Measurements from ENCODE around the gene CYP3A7.
"Not testable (repeated sequence)": the region's sequence is repeated elsewhere in the genome, so short reads cannot be mapped to it uniquely, and the experiment has no call there.

CYP3A7 gene

DNA sequence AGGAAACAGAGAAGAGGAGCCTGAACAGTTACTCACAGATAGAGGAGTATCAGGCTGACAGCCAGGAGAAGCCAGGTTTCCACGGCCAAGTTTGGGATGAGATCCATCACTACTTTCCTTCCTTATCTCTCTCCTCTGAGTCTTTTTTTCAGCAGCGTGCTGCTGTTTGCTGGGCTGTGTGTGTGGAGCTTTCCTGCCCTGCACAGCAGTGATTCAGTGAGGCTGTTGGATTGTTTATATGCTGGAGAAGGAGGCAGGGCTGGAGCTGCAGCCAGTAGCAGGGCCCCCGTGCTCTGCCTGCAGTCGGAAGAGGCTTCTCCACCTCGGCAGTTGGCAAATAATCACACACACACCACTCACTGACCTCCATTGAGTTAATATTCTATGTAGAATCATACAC lies at the start of gene CYP3A7:
CYP3A7 (minus strand) TSS at position 210 of the 400 bp plus-strand sequence; CDS start at position 107, 103 bp downstream.
- DNase-seq (ENCODE audit: low read depth) = no peak

DNA sequence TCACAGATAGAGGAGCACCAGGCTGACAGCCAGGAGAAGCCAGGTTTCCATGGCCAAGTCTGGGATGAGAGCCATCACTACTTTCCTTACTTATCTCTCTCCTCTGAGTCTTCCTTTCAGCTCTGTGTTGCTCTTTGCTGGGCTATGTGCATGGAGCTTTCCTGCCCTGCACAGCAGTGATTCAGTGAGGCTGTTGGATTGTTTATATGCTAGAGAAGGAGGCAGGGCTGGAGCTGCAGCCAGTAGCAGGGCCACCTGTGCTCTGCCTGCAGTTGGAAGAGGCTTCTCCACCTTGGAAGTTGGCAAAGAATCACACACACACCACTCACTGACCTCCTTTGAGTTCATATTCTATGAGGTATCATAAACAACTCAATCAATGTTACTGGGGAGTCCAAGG lies 49.0 kb upstream of the CYP3A7 start, which contains the start of gene CYP3A4:
CYP3A4 (minus strand) TSS at position 178 of the 400 bp plus-strand sequence; CDS start at position 75, 103 bp downstream.
- DNase-seq (ENCODE audit: low read depth) = no peak

- no peak for DNase-seq (ENCODE audit: low read depth)
Measured at GRCh38 chr7:99782012-99782953, 47.3 kb upstream of the CYP3A7 start.

GRCh38 chr7:99780588-99780987 lies 45.6 kb upstream of the CYP3A7 start:
- DNase-seq (ENCODE audit: low read depth) = no peak

DNA sequence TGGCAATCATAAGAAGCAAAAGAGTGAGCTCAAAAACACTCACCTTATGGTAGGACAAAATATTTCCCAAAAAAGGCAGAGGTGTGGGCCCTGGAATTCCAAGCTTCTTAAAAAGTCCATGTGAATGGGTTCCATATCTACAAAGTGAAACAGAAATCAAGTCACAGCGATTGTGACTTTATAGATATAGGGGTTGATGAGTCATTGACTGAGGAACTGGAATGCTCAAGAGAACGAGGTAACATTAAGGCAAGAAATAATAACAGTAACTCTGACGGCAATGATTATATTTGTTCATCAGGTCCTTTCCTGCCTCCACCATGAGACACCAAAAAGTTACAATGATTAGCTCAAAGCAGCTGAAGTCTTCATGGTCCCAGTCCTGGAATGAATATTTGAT lies 45.0 kb upstream of the CYP3A7 start:
- no peak for DNase-seq (ENCODE audit: low read depth)

DNA sequence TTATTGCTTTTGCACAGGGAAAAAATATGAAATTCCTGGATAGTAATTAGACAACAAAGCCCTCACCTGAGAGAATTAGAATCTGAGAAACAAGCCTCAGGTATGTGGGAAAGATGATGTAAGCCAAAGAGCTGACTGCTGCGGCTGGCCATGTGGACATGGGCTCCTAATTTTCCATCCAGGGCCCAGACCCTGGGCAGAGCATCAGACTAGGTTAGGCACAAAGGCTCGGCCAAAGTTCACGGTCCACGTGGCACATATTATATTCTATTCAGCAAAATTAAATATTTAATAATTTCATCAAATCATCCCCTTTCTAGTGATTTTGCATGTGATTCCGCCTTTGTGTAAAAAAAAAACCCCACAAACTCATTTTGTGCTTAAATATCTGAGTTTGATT lies 43.9 kb upstream of the CYP3A7 start:
- DNase-seq (ENCODE audit: low read depth) = no peak

DNA sequence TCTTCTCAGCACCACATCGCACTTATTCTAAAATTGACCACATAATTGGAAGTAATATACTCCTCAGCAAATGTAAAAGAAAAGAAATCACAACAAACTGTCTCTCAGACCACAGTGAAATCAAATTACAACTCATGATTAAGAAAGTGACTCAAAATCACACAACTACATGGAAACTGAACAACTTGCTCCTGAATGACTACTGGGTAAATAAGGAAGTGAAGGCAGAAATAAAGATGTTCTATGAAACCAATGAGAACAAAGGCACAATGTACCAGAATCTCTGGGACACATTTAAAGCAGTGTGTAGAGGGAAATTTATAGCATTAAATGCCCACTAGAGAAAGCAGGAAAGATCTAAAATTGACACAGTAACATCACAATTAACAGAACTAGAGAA lies 38.4 kb upstream of the CYP3A7 start:
- DNase-seq (ENCODE audit: low read depth) = not testable (repeated sequence)

DNA sequence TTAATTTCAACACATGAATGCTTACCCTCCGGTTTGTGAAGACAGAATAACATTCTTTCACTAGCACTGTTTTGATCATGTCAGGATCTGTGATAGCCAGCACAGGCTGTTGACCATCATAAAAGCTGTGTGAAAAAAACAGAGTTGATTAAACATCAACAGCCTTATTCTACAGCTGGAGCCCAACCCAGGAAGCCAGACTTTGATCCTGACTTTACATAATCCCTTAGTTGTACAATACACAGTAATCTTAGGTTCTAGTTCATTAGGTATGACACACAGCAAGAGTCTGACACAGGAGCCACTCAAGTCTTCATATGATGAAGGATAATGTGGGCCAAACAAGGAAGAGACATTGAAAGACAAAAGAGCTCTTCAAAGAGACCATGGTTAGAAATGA lies 37.6 kb upstream of the CYP3A7 start:
- no peak for DNase-seq (ENCODE audit: low read depth)

- not testable (repeated sequence) for DNase-seq (ENCODE audit: low read depth)
Measured at GRCh38 chr7:99769494-99769893, 34.5 kb upstream of the CYP3A7 start.

DNA sequence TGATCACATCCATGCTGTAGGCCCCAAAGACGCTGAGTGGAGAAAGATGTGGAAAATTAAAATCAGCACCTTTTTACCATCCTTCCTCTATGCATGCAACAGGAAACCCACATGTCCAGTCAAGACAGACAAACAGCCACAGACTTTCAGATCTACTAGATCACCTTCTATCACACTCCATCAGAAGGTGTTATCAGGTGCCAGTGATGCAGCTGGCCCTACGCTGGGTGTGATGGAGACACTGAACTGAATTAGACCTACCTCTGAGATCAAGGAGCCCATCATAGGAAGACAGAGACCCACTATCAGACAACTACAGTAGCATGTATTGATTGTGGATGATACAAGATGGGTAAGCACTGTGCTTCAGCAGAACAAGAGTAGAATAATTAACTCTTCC lies 33.5 kb upstream of the CYP3A7 start:
- DNase-seq (ENCODE audit: low read depth) = no peak

DNA sequence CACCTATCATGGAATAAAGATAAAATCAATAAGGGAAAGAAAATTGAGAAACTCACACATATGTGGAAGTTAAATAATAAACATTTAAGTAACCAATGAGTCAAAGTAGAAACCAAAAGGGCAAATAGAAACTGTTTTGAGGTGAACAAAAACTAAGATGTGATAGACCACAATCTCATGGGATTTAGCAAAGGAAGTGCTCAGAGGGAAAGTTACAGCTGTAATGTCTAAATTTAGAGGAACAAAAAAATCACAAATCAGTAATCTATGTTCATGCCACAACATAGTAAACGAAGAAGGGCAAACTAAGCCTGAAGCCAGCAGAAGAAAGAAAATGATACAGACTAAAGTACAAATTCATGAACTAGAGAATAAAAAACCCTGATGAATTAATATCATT lies 32.7 kb upstream of the CYP3A7 start:
- DNase-seq (ENCODE audit: low read depth) = no peak

GRCh38 chr7:99766484-99767099 lies 31.6 kb upstream of the CYP3A7 start:
- no peak for DNase-seq (ENCODE audit: low read depth)

DNA sequence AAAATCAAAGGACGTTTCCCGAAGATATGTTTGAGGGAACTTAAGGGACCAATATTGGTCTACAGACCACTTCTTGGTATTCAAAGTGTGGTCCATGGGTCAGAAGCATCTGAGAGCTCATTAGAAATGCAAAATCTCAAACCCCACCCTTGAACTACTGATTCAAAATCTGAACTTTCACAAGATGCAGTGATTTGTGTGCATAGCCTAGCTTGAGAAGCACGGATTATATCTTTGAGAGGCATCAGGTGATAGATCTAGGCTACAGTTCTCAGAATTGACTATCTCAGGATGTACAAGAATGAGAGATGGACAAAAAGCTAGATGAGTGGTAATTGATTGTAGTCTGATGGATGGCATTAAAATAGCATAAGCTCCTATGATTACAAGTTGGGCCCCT lies 29.5 kb upstream of the CYP3A7 start:
- no peak for DNase-seq (ENCODE audit: low read depth)

DNA sequence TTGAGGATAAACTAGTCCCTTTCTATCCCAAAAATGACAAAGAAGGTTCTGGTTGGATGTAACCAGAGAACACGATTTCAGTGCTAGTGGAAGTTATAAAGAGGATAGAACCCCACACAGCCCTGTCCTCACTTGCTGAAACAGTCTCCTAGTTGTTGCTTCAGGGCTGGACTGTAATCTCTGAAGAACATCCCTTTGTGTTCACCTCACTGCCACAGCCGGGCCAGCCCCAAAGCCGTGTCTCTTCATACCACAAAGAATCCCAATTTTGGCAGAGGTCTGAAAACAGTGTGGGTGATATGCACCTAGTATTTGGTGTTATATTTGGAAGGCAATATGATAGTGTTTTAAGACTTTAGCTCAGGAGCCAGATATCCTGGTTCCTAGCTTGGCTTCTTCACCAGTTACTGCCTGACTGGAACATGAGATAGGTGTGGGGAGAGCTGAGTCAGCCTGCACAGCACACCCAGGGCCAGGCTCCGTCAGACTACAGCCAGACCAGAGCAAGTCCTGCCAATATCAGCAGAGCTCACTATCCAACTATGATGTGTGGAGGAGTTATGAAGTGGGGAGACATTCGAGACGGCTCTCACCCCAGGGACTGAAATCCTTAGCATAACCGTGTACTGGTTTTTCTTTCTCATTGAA lies 27.8 kb upstream of the CYP3A7 start:
- DNase-seq (ENCODE audit: low read depth) = no peak

- DNase-seq (ENCODE audit: low read depth) = no peak
Measured at GRCh38 chr7:99755085-99755484, 20.1 kb upstream of the CYP3A7 start.

DNA sequence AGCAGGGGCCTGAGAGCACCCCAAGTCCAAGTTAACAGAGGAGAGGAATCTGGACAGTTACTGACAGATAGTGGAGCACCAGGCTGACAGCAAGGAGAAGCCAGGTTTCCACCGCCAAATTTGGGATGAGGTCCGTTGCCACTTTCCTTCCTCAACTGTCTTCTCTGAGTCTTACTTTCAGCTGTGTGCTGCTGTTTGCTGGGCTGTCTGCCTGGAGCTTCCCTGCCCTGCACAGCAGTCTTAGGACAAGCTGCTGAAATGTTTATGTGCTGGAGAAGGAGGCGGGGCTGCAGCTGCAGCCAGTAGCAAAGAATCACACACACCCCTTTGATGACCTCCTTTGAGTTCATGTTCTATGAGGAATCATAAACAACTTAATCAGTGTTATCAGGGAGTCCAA lies 17.4 kb upstream of the CYP3A7 start:
- DNase-seq (ENCODE audit: low read depth) = no peak

GRCh38 chr7:99751322-99752052 lies 16.5 kb upstream of the CYP3A7 start:
- DNase-seq (ENCODE audit: low read depth) = not testable (repeated sequence)

DNA sequence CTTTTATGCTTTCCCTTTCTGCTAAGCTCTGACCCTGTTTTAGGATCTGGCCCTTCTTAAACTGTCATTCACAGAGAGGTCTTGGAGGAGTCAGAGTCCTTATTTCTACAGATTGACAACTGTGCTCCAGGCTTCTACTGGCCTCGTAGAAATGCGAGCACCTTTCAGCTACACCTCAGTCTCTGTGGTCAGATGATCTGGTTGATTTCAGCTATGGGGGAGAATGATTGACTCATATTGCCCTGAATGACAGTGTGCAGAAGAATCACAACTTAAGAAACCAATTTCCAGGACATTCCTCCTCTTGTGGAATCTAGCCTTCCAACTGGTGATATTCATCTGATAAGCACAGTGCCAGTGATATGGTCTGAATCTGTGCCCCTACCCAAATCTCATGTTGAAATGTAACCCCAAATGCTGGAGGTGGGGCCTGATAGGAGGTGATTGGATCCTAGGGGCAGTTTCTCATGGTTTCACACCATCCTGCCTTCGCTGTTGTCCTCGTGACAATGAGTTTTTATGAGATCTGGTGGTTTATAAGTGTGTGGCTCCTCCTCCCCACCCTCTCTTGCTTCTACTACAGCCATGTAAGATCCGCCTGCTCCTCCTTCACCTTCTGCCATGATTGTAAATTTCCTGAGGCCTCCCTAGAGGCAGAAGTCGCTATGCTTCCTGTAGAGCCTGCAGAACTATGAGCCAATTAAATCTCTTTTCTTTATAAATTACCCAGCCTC lies 14.0 kb upstream of the CYP3A7 start:
- DNase-seq (ENCODE audit: low read depth) = no peak

DNA sequence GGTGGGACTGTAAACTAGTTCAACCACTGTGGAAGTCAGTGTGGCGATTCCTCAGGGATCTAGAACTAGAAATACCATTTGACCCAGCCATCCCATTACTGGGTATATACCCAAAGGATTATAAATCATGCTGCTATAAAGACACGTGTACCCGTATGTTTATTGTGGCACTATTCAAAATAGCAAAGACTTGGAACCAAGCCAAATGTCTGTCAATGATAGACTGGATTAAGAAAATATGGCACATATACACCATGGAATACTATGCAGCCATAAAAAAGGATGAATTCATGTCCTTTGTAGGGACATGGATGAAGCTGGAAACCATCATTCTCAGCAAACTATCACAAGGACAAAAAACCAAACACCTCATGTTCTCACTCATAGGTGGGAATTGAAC lies 11.9 kb upstream of the CYP3A7 start:
- not testable (repeated sequence) for DNase-seq (ENCODE audit: low read depth)

- DNase-seq (ENCODE audit: low read depth) = not testable (repeated sequence)
Measured at GRCh38 chr7:99745395-99745794, 10.4 kb upstream of the CYP3A7 start.

- no peak for DNase-seq (ENCODE audit: low read depth)
Measured at GRCh38 chr7:99742737-99743394, 7.9 kb upstream of the CYP3A7 start.

Measured in activated T-cell treated with anti-CD3 and anti-CD28 coated beads for 1 hour (primary cell).